LNCaP clone FGC (cell line): ENCODE measurements around the gene CALCOCO2.
A peak's percentile ranks its signal among the peaks of the same experiment; 100 is the strongest.
"Not testable (repeated sequence)": the region's sequence is repeated elsewhere in the genome, so short reads cannot be mapped to it uniquely, and the experiment has no call there.

Source experiments
- DNase-seq: peaks from one replicate; pipeline ENCODE4 v3.0.0-alpha.2; 2011; ENCODE audit warnings: low read depth
- H3K4me3 ChIP-seq: 2 replicates; pipeline ENCODE4 v1.5.1; 2011; ENCODE audit warnings: mild to moderate bottlenecking, low read depth, low read length, control low read depth
- CTCF ChIP-seq: IDR thresholded peaks from 2 replicates; pipeline ENCODE4 v1.5.1; 2012; ENCODE audit warnings: mild to moderate bottlenecking; ENCODE audit not compliant: control insufficient read depth, insufficient read depth; ENCODE audit errors: extremely low read depth

Gene CALCOCO2

GRCh38 chr17:48830840-48831548 lies at the start of gene CALCOCO2:
Gene CALCOCO2 (plus strand): TSS chr17:48831035. CDS start chr17:48841708, 10,673 bp downstream.
- H3K4me3 ChIP-seq, result peak within 1 kb of the TSS; percentile 82
- peak; percentile 75 for DNase-seq
- no peak for TF ChIP-seq CTCF

- no peak for TF ChIP-seq CTCF
- no peak overlapping the region for H3K4me3 ChIP-seq
- no peak for DNase-seq
These were observed 43.0 kb upstream of the CALCOCO2 start for GRCh38 chr17:48787828-48788227.

DNA sequence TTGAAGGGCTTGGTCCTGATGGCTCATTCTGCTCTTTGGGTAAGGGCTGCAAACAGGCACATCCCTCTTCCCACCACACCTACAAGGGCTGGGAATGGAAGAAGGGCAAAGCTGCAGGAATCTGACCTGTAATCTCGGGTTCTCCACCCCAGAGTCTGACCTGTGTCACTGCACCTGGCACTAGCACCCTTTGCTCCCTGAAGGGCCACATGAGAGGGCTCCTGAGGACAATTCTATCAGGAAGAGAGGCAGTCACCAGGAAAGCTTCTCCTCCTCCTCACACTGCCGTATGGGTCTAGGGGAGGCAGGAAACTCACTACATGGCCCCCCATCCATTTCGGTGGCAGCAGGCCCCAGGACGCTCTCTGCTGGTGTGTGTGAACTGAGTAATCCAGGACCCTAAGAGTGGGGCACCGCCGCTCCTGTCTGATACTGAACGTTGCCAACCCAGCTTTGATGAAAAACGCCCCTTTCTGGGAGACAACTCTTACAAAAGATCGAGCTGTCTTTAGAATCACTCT lies 40.2 kb upstream of the CALCOCO2 start:
- TF ChIP-seq CTCF, result no peak
- H3K4me3 ChIP-seq, result no peak overlapping the region
- no peak for DNase-seq

DNA sequence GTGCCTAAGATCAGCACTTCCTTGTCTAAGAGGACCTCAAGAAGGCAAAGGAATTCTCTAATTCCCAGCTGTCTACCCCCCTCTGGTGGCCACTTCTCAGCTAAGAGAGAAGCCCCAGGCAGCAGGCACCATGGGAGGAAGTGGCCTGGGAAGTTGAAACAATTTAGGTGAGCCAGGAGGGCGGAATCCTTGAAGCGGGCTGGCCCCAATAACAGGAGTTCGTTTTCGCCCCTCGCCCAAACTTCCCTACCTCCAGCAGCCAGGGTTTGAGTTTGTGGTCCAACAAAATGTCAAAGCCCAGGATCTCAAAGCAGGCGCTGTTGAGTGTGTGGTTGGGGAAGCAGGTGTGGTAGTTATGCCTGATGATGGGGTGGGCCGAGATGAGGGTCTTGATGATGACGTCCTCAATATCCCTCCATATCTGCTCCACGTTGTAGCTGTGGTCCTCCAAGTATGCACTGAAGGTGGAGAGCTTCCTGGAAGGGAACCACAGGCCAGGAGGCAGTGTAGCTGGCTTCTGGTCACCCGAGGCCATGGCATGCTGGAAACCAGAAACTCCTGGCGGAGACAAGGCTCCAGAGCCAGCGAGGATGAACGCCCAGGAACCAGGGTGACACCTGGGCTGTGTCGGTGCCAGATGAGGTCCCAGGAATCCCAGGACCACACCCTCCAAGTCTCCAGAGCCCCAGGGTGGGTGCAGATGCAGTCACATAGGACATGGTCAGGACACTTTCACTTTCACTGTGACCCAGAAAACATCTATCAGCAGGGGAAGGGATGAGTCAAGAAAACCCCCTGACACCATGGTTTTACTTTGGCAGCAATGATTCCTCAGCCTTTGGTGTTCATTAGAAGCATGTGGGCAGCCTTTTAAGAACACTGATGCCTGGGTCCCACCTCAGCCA lies 39.5 kb upstream of the CALCOCO2 start:
- peak; percentile 91 for TF ChIP-seq CTCF
- H3K4me3 ChIP-seq, result no peak overlapping the region
- peak; percentile 90 for DNase-seq

DNA sequence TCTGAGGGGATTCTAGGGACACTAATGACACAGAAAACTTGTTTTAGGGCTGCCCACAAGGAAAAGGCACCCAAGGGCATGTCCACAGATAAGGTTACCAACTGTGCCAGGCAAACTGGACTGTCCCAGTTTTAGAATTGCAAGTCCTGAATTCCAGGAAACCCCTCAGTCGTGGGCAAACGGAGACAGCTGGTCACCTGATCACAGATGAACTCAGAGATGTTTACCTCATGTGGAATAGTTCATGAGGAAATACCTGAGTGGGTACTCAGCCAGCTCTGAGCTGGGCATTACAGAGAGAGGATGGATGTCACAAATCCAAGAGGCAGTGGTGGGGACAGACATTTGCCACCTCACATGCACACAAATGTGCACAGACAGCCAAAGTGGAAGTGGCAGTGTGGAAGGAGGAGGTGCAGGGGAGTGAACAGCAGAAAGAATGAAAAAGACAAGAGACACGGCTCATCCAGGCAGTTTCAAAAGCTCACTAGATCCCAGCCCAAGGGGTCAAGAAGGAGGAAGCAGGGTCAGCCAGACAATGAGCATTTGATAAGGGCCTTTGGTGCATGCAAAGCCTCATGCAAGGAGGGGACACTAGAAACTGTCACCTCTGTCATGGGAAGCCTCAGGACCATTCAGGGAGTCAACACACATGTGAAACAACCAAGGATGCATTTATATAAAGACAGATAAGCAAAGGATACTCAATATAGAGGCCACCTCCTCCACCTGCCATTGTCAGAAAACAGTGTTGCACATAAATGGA lies 38.6 kb upstream of the CALCOCO2 start:
- no peak overlapping the region for H3K4me3 ChIP-seq
- DNase-seq, result no peak
- no peak for TF ChIP-seq CTCF

DNA sequence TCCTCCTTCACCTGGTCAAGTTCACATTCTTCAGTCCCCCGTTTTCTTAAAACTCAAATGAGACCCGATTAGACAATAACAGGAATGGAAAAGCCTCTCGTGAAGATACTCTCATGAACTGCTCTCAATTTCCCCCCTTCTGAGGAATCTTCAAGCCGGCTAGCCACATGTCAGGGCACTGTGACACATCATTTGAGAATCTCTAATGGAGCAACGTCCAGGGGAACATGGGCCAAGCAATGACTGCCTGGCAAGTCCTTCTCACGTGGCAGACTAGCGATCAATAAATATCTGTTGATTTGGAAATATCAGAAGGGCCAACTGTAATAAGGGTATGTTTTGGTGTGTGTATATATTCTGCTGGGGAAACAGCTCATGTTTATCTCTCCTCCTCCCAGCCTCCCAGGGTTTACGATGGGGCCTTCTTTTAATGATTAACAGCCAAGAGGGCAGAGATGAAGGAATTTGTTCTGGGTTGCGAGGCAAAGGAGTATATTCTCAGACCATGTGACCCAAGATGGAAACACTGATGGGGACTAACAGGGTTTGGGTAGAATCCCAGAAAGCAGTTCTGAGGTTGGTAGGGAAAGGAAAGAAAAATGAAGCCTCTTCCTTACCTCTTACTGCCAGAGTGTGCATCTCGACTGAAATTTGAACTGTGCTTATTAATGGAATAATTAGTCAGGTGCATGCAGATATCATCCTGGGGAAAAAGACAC lies 35.2 kb upstream of the CALCOCO2 start:
- no peak overlapping the region for H3K4me3 ChIP-seq
- DNase-seq, result no peak
- TF ChIP-seq CTCF, result no peak

DNA sequence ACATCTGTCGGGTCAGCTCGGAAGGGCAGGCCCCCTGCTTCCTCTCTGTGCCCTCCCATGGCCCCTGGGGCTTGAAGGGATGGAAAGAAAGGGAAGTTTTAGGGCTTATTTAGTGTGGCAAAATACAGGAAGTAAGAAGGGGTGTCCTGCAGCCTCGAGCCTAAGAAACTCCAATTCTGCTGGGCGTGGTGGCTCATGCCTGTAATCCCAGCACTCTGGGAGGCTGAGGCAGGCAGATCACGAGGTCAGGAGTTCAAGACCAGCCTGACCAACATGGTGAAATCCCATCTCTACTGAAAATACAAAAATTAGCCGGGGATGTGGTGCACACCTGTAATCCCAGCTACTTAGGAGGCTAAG lies 34.7 kb upstream of the CALCOCO2 start:
- DNase-seq, result not testable (repeated sequence)

More for the DNA sequence above, 34.7 kb upstream of the CALCOCO2 start:
- H3K4me3 ChIP-seq, result not testable (repeated sequence)
